B cell (primary cell): Measurements from ENCODE around the gene ESYT2. TPM values are rescaled to one million over a fixed set of nuclear protein-coding genes. Genes with fewer than 3 reads are reported as not detected.

Experiments used
- ATAC-seq: fragments of 200-7000 bp; cut with Tn5 transposase; one replicate; pipeline ENCODE4 v1.10.0; 2021; ENCODE audit warnings: low read depth, mild to moderate bottlenecking, moderate number of reproducible peaks, moderate library complexity
- CTCF ChIA-PET: fragments of 350-600 bp; sonication (Branson Sonifier 250); formaldehyde crosslinking; loops from one replicate; lab custom pipeline; 2021; ENCODE audit warnings: antibody characterized with exemption, inconsistent platforms; lab: Charles Lee
- POLR2A ChIA-PET: fragments of 350-600 bp; sonication (Branson Sonifier 250); formaldehyde crosslinking; loops from one replicate; lab custom pipeline; 2021; ENCODE audit warnings: antibody characterized with exemption; lab: Charles Lee
- DNase-seq: peaks from one replicate; pipeline ENCODE4 v3.0.0; 2013
- H2AFZ ChIP-seq: 2 replicates; pipeline ENCODE4 v1.6.1; 2012; ENCODE audit warnings: mild to moderate bottlenecking, low read depth, low read length; ENCODE audit not compliant: insufficient read depth, poor library complexity, severe bottlenecking
- H3K27ac ChIP-seq, 2 donors: 1 replicate in 1 of 2; 2 replicates in 1 of 2; pipeline ENCODE4 v1.5.1; 2012 to 2013; ENCODE audit warnings: low read length in 2 of 2, mild to moderate bottlenecking in 2 of 2, moderate library complexity in 1 of 2
- H3K27me3 ChIP-seq, 4 experiments: fragments of 200-600 bp in 1 of 4; sonication (generic) in 1 of 4; replicated peaks in 1 of 4; 1 replicate in 2 of 4; 2 replicates in 2 of 4; pipeline versions ENCODE4 v1.6.1 to v1.7.0; 2013 to 2016; ENCODE audit warnings: low read length in 3 of 4, mild to moderate bottlenecking in 2 of 4, mixed read lengths in 1 of 4, moderate library complexity in 1 of 4; ENCODE audit not compliant: insufficient read depth in 4 of 4, control insufficient read depth in 3 of 4; ENCODE audit errors: control extremely low read depth in 1 of 4
- H3K36me3 ChIP-seq, 2 experiments: replicated peaks in 1 of 2; 1 replicate in 1 of 2; 2 replicates in 1 of 2; pipeline versions ENCODE4 v1.6.1 to v1.7.1; 2013; ENCODE audit warnings: low read length in 1 of 2; ENCODE audit not compliant: insufficient read depth in 2 of 2, control insufficient read depth in 1 of 2; ENCODE audit errors: control extremely low read depth in 1 of 2, extremely low read depth in 1 of 2
- H3K4me1 ChIP-seq, 2 donors: fragments of 200-600 bp in 1 of 2; sonication (generic) in 1 of 2; 1 replicate in 1 of 2; 2 replicates in 1 of 2; pipeline versions ENCODE4 v1.5.1 to v1.6.1; 2013 to 2017; ENCODE audit warnings: low read length in 2 of 2; ENCODE audit not compliant: control insufficient read depth in 2 of 2, insufficient read depth in 2 of 2
- H3K4me2 ChIP-seq: replicated peaks from 2 replicates; pipeline ENCODE3; 2012; ENCODE audit warnings: mild to moderate bottlenecking, low read depth, low read length; ENCODE audit not compliant: poor library complexity, severe bottlenecking
- H3K4me3 ChIP-seq, 5 experiments: fragments of 200-600 bp in 1 of 5; sonication (generic) in 1 of 5; 1 replicate in 3 of 5; 2 replicates in 2 of 5; pipeline versions ENCODE4 v1.5.1 to v1.7.0; 2011 to 2016; ENCODE audit warnings: low read length in 4 of 5, mild to moderate bottlenecking in 4 of 5, low read depth in 2 of 5, control low read depth in 1 of 5, moderate library complexity in 1 of 5; ENCODE audit not compliant: insufficient read depth in 1 of 5; ENCODE audit errors: control extremely low read depth in 1 of 5, extremely low read depth in 1 of 5
- H3K79me2 ChIP-seq: fragments of 200-600 bp; sonication (generic); one replicate; pipeline ENCODE4 v1.6.0; 2016; ENCODE audit warnings: low read length; ENCODE audit not compliant: control insufficient read depth, insufficient read depth
- H3K9ac ChIP-seq: fragments of 200-600 bp; sonication (generic); 2 replicates; pipeline ENCODE4 v1.6.1; 2017; ENCODE audit warnings: mild to moderate bottlenecking, low read length, moderate library complexity
- H3K9me3 ChIP-seq, 3 donors: one replicate each; pipeline versions ENCODE4 v1.6.1 to v1.7.1; 2013; ENCODE audit warnings: low read length in 2 of 3; ENCODE audit not compliant: control insufficient read depth in 2 of 3, insufficient read depth in 1 of 3; ENCODE audit errors: control extremely low read depth in 1 of 3
- H4K20me1 ChIP-seq: 2 replicates; pipeline ENCODE4 v1.6.0; 2012; ENCODE audit warnings: mild to moderate bottlenecking, low read length; ENCODE audit not compliant: insufficient read depth, control insufficient read depth, poor library complexity, severe bottlenecking
- H3K27ac Mint-ChIP-seq: one replicate; pipeline ENCODE4 v1.8.0; 2021; ENCODE audit warnings: mixed read lengths
- H3K27me3 Mint-ChIP-seq: one replicate; pipeline ENCODE4 v1.8.0; 2021; ENCODE audit warnings: mixed read lengths
- H3K4me1 Mint-ChIP-seq: one replicate; pipeline ENCODE4 v1.8.0; 2021; ENCODE audit warnings: mixed read lengths
- H3K4me3 Mint-ChIP-seq: one replicate; pipeline ENCODE4 v1.8.0; 2021; ENCODE audit warnings: mixed read lengths
- H3K9me3 Mint-ChIP-seq: one replicate; pipeline ENCODE4 v1.8.0; 2022; ENCODE audit warnings: mixed read lengths; ENCODE audit not compliant: insufficient read depth
- CTCF ChIP-seq: fragments of 200-600 bp; IDR thresholded peaks from one replicate; pipeline ENCODE4 v1.8.0; 2022; ENCODE audit warnings: antibody characterized with exemption, mild to moderate bottlenecking
- EZH2 ChIP-seq: IDR thresholded peaks from 2 replicates; pipeline ENCODE4 v1.6.1; 2012; ENCODE audit warnings: borderline replicate concordance, low read depth, mild to moderate bottlenecking, moderate library complexity, low read length; ENCODE audit not compliant: insufficient read depth, poor library complexity, severe bottlenecking
- WGBS: methylation state at CpG from one replicate; pipeline ENCODE4 v1.1.5; 2013; ENCODE audit warnings: missing lambda C conversion rate; ENCODE audit not compliant: insufficient coverage; 5-methylcytosine and 5-hydroxymethylcytosine counted together
- intact Hi-C: fragments of 100-400 bp; cut with micrococcal nuclease; formaldehyde crosslinking; loops from one replicate; pipeline ENCODE4 v1.10.0; 2022
- polyA plus RNA-seq: library from polyadenylated mRNA; depleted of rRNA; stranded (reverse); fragments of >200 nt; gene quantifications from 2 replicates; pipeline ENCODE4 v1.2.3, GENCODE V29; 2012
- total RNA-seq, 2 donors: library from RNA; stranded (reverse); fragments of 120-200 nt in 1 of 2; gene quantifications; 1 replicate in 1 of 2; 2 replicates in 1 of 2; pipeline versions ENCODE4 v1.2.3 to v1.2.4, GENCODE V29; 2013 to 2022

ESYT2 gene
- total and polyA plus RNA-seq, 2 donors (not counting 1 experiment from before 2014, with no cell fraction given), result 12.0 to 34.2 TPM

GRCh38 chr7:158760936-158761335, 68.4 kb downstream of the ESYT2 start:
- Histone ChIP-seq H3K4me2 (no peak overlapping the region), H3K9me3 (no peaks in the 10 kb centered on the region), H3K27ac (no peak overlapping the region), H3K9ac (no peak overlapping the region), H2AFZ (no peak overlapping the region), H3K27me3 (no peaks in the 10 kb centered on the region), H3K36me3 (peaks cover 10 to 43% of the 10 kb centered on the region in 2 experiments), H4K20me1 (no peaks in the 10 kb centered on the region), H3K4me3 (no peak overlapping the region), H3K79me2 (no peaks in the 10 kb centered on the region), H3K4me1 (no peaks in the 10 kb centered on the region)
- TF ChIP-seq CTCF (no peak), EZH2 (no peak)
- Mint-ChIP-seq H3K4me1 (no peaks in the 10 kb centered on the region), H3K9me3 (no peaks in the 10 kb centered on the region), H3K27me3 (no peaks in the 10 kb centered on the region), H3K4me3 (no peak overlapping the region), H3K27ac (no peak overlapping the region)
- ChIA-PET CTCF (interaction anchor here (1.1 kb wide), 1 partner anchor 216 kb away, joined by 5 read pairs; no protein-coding TSS in a partner anchor), POLR2A (no interaction called here)
- ATAC-seq (no peak), DNase-seq (no peak)
- WGBS, result 97% methylated on average over 5 of the region's 8 CpGs
- intact Hi-C loops, result loop anchor here (10.0 kb wide), 1 partner anchor 214 kb away; no protein-coding TSS in a partner anchor

GRCh38 chr7:158760445-158760764, 68.9 kb downstream of the ESYT2 start:
- POLR2A ChIA-PET, result no interaction called here
- Histone ChIP-seq H2AFZ (no peak overlapping the region), H3K4me2 (no peak overlapping the region), H3K27me3 (no peaks in the 10 kb centered on the region), H3K79me2 (no peaks in the 10 kb centered on the region), H3K9me3 (no peaks in the 10 kb centered on the region), H3K9ac (no peak overlapping the region), H4K20me1 (no peaks in the 10 kb centered on the region), H3K27ac (no peak overlapping the region), H3K4me1 (no peaks in the 10 kb centered on the region), H3K4me3 (no peak overlapping the region), H3K36me3 (peaks cover 10 to 44% of the 10 kb centered on the region in 2 experiments)
- no peaks in the 10 kb centered on the region for H3K9me3 Mint-ChIP-seq
- CTCF ChIA-PET, result interaction anchor here (1.0 kb wide), 1 partner anchor 217 kb away, joined by 4 read pairs; no protein-coding TSS in a partner anchor
- TF ChIP-seq CTCF (no peak), EZH2 (no peak)
- no peak overlapping the region for H3K27ac Mint-ChIP-seq
- ATAC-seq, result no peak
- H3K4me3 Mint-ChIP-seq, result no peak overlapping the region
- DNase-seq, result no peak
- no peaks in the 10 kb centered on the region for H3K27me3 Mint-ChIP-seq
- no CpG with 5 or more reads among the region's 3 CpGs for WGBS
- no peaks in the 10 kb centered on the region for H3K4me1 Mint-ChIP-seq
- intact Hi-C loops, result loop anchor here (10.0 kb wide), 1 partner anchor 214 kb away; no protein-coding TSS in a partner anchor
